NCI-H128 (cell line): Measurements from ENCODE around the gene PIP5K1C.
"Not testable (repeated sequence)": the region's sequence is repeated elsewhere in the genome, so short reads cannot be mapped to it uniquely, and the experiment has no call there.

Source experiments
- DNase-seq: peaks from one replicate; lab custom pipeline; 2025; ENCODE audit not compliant: unreplicated experiment; lab: John Stamatoyannopoulos, UW

PIP5K1C gene

GRCh38 chr19:3628766-3629165 lies 71.5 kb downstream of the PIP5K1C start:
- DNase-seq = not testable (repeated sequence)

- no peak for DNase-seq
These were observed 72.9 kb downstream of the PIP5K1C start for GRCh38 chr19:3627351-3627723.

- peak; percentile 96 for DNase-seq
These were observed 73.6 kb downstream of the PIP5K1C start, which contains the start of gene CACTIN for GRCh38 chr19:3626473-3627350. Gene CACTIN, minus strand, starts transcription at chr19:3626790. Its CDS starts 28 bp downstream, at chr19:3626762.

GRCh38 chr19:3625996-3626472 lies 74.2 kb downstream of the PIP5K1C start:
- no peak for DNase-seq

- no peak for DNase-seq
These were observed 76.6 kb downstream of the PIP5K1C start for GRCh38 chr19:3623716-3624115.

GRCh38 chr19:3622224-3622623 lies 78.0 kb downstream of the PIP5K1C start:
- no peak for DNase-seq

GRCh38 chr19:3621689-3622088 lies 78.6 kb downstream of the PIP5K1C start:
- no peak for DNase-seq

- DNase-seq = no peak
These were observed 79.3 kb downstream of the PIP5K1C start for GRCh38 chr19:3620817-3621547.

GRCh38 chr19:3620145-3620816 lies 80.0 kb downstream of the PIP5K1C start:
- no peak for DNase-seq

- DNase-seq = no peak
These were observed 80.6 kb downstream of the PIP5K1C start for GRCh38 chr19:3619631-3620012.

- no peak for DNase-seq
These were observed 81.2 kb downstream of the PIP5K1C start for GRCh38 chr19:3618811-3619630.

GRCh38 chr19:3618144-3618810 lies 82.0 kb downstream of the PIP5K1C start:
- DNase-seq = no peak

- DNase-seq = no peak
These were observed 82.8 kb downstream of the PIP5K1C start for GRCh38 chr19:3617463-3617862.

GRCh38 chr19:3615524-3616135 lies 84.6 kb downstream of the PIP5K1C start:
- DNase-seq = no peak

- DNase-seq = no peak
These were observed 85.3 kb downstream of the PIP5K1C start for GRCh38 chr19:3614858-3615505.

- no peak for DNase-seq
These were observed 86.2 kb downstream of the PIP5K1C start for GRCh38 chr19:3613818-3614661.

GRCh38 chr19:3612901-3613741 lies 87.1 kb downstream of the PIP5K1C start:
- DNase-seq = no peak
